Breast epithelium (tissue), 3 donors: ENCODE results near the gene BCL11B.

Source experiments
- CTCF ChIP-seq, 3 donors: fragments of 450-650 bp; IDR thresholded peaks; one replicate each; pipeline ENCODE4 v1.5.1; 2016 to 2017; ENCODE audit warnings: antibody characterized with exemption in 3 of 3, mild to moderate bottlenecking in 3 of 3, moderate library complexity in 3 of 3
- POLR2AphosphoS5 ChIP-seq, 3 donors: sonication (generic); formaldehyde crosslinking; IDR thresholded peaks; one replicate each; pipeline ENCODE4 v1.6.1; 2017; ENCODE audit warnings: antibody characterized with exemption in 3 of 3

DNA sequence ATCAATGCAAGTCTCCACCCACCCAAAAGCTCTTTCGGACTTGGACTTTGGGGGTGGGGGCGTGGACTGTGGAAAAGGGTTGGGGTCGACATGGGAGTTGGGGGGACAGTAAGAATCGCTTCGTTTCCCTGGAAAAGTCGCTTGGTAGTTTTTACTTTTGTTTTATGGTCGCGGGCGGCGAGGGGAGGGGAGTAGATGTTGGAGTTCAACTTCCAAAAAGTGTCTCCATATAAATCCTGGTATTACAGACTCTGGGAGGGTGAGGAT is 568 bp upstream of the BCL11B start:
- no peak for TF ChIP-seq CTCF (IDR thresholded peaks at IDR 0.05)
- no peak for TF ChIP-seq POLR2AphosphoS5 (IDR thresholded peaks at IDR 0.05)
